ENCODE measurements around the gene CNTLN.
"Not testable (repeated sequence)": the region's sequence is repeated elsewhere in the genome, so short reads cannot be mapped to it uniquely, and the experiment has no call there.

The CNTLN gene

DNA sequence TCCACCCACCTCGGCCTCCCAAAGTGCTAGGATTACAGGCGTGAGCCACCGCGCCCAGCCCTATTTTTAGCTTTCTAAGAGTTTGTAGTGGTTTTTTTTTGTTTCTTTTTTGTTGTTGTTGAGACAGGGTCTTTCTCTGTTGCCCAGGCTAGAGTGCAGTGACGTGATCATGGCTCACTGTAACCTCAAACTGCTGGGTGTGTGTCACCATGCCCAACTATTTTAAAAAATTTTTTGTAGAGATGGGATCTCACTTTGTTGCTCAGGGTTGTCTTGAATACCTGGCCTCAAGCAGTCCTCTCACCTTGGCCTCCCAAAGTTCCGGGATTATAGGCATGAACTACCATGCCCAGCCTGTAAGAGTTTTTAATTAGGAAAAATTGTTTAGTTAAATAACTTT lies 298.7 kb downstream of the CNTLN start:
- DNase-seq = no peak

DNA sequence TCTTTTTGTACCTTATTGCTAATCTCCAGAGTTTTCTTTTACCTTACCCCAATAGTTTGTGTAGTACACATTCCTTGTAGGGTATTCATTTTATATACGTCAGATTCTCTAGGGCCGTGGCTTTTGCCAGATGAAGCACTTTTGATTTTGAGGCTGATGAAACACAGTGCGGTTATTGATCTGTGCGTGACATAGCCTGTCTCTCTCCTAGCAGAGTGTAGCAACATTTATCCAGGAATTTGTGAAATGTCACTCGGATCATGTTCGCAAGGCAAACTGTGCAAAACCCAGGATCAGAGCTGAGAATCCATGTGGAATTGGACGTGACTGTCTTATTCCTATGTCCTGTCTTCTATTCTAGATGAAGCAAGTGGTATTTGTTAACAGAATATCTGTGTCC lies 302.0 kb downstream of the CNTLN start:
- DNase-seq = no peak

DNA sequence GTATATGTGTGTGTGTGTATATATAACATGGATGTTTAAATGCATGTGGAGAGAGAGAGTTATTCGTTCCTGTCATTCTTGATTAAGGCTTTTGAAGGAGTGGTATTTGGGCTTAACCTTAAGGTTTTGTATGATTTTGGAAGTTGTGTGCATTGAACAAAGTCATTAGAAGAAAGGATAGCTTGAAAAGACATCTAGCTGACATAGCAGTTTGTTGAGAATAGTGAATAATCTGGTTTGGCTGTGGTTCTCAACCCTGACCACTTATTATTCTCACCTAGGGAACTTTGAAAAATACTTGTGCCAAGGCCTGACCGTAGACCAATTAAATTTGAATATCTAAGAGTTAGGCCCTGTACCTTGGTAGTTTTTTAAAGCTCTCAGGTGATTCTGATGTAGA lies 303.0 kb downstream of the CNTLN start:
- no peak for DNase-seq

DNA sequence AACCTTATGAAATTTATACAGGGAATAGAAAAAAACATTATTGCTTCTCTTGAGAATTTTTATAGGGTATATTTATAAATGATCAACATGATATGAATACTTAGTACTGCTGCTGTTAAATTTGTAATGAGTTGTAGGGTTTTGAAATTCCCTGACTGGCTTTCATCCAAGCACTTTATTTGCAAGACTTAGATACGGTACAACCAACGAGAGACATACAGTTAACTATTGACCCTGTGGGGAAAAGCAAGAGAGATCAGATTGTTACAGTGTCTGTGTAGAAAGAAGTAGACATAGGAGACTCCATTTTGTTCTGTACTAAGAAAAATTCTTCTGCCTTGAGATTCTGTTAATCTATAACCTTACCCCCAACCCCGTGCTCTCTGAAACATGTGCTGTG lies 310.3 kb downstream of the CNTLN start:
- DNase-seq = not testable (repeated sequence)

DNA sequence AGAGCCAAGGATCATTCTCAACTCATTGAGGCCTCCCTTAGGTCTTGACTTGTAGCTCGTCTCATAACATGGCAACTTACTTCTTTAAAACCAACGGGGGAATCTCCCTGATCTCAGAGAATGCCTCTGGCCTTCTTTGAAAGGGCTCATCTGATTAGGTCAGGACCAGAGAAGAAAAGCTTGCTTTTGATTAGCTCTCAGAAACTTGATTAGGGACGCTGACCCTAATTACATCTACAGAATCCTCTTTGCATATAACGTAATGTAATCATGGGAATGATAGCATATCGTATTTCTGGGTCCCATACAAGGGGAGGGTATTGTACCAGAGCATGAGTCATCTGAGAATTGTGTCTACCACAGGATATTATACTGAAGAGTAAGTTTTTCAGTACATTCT lies 318.9 kb downstream of the CNTLN start:
- no peak for DNase-seq

DNA sequence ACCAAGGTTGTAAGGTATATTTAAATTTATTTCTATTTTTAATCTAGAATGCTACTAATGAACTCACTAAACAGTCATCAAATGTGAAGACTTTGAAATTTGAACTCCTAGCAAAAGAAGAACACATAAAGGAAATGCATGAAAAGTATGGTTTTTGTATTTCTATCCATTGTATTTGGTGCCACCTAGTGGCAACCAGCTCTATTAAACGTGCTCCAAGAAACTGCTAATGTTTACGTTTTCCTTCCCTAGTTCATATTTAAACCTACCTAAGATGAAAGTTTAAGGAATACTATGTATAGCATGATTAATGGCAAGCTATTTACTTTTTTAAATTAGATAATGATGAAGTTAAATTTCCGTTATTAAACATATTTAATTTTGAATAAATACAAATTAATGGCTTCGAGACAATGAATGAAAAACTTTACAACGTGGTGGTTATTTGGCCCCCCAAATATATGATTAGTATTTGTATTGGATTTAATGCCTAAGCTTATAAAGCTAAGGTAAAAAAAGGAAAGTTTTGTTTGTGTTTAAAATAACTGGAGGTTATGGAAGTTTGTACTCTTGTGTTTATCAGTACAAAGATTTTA lies 328.1 kb downstream of the CNTLN start:
- DNase-seq = peak; percentile 41

DNA sequence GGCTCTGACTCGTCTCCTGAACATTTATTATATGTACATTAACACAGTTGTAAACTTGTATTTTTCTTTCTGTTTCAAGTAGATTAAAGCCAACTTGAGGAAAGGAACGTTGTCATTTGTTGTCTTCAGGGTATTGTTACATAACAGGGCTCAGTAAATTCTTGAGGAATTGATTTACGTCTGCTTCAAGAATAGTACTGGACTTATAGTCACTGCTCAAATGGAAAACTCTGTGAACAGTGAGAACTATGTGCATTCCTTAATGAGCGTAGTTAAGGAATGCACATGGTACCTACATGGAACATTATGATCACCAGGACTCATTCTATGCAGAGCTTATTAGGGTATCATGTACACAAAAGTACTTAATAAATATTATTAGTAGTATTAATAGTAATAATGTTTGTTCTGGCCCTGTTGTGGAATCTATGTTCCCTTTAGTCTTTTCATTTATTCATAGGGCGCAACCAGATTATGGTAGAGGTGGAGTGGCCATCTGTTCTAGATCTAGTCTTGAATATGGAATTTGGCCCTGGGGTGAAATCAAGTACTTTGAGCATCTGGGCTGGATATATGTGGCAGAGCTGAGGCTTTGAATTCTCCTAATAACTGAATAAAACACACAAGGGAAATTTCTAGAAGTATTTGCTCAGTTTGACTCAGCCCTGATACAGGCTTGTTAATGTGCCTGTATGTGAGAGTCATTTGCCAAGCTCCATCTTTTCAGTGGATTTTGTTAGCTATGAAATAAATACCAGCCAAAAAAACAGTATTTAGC lies 335.4 kb downstream of the CNTLN start:
- no peak for DNase-seq

DNA sequence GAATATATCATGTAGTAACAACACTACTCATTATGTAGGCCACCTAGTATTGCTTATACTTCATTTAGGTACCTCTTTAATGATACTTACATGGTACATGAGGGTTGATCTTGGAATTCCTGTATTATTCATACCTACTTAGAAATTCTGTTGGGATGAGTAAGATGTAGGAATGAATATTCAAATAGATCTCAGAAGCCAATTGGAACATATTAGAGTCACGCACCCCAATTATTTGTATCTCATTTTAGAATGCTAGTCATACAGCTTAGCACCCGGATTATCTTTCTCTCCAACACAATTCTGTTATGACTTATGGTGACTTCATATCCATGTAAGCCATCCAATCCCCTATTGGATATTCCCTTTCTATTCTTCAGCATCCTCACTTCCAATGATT lies 337.3 kb downstream of the CNTLN start:
- no peak for DNase-seq

DNA sequence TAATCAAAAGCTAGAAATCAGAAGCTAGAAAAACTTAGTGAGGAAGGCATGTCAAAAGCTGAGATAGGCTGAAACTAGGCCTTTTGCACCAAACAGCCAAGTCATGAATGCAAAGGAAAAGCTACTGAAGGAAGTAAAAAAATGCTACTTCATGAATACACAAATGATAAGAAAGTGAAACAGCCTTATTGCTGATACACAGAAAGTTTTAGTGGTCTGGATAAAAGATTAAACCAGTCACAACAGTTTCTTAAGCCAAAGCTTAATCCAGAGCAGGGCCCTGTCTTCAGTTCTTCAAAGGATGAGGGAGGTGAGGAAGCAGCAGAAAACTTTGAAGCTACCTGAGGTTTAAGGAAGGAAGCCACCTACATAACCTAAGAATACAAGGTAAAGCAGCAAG lies 341.6 kb downstream of the CNTLN start:
- no peak for DNase-seq

DNA sequence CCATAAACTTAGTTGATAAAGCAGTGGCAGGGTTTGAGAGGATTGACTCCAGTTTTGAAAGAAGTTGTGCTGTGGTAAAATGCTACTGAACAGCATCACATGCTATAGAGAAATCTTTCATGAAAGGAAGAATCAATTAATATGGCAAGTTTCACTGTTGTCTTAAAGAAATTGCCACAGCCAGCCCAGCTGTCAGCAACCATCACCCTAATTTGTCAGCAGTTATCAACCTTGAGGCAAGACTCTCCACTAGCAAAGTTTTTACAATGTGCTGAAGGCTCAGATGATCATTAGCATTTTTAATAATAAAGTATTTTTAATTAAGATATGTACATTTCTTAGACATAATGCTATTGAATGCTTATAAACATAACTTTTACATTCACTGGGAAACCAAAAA lies 343.0 kb downstream of the CNTLN start:
- DNase-seq = no peak

DNA sequence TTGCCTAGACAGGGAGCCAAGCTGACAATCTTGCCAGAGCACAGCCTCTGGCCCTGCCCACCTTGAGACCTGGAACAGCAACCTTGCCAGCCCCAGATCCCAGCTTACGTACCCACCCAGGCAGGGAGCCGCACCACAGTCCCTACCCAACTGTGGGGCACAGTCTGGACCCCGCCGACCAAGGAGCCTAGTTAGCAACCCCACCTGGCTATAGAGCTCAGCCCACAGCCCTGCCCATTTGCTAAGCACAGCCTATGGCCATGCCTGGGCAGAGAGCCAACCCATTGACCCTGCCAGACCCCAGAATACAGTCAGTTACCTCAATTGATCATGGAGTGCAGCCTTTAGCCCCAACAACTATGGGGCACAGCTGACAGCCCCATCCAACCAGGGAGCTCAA lies 346.1 kb downstream of the CNTLN start:
- no peak for DNase-seq

DNA sequence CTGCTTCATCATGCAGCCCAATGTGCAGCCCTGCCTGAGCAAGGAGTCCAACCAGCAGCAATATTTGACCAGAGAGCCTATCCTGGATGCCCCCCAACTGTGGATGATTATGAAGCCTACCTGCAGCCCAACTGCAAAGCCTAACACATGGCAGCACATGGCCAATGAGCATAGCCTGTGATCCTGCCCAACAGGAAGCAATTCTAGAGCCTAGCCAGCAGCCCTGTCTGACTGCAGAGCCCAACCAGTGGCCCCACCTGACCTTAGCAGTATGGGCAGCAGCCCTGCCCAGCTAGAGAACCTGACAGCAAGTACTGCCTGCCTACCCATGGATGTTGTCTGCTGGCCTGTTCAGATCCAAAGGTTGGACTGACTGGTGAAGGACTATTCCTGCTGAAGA lies 346.7 kb downstream of the CNTLN start:
- no peak for DNase-seq

DNA sequence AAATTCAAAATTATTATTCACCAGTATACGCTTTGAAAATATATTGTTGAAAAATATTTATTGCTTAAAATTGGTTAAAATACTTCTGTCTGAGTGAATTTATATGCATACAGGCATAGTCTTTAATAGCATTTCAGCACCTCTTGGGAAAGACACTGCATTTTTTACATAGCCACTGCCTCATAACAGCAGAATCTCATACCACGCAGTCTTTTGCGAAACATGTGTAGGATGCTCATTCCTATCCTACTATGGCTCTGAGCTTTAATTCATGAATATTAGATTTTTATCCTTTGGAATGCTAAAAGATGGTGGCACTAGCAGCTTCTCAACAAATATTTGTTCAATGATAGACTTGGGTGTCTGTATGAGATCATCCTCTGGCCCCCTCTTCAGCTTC lies 350.1 kb downstream of the CNTLN start:
- DNase-seq = no peak

DNA sequence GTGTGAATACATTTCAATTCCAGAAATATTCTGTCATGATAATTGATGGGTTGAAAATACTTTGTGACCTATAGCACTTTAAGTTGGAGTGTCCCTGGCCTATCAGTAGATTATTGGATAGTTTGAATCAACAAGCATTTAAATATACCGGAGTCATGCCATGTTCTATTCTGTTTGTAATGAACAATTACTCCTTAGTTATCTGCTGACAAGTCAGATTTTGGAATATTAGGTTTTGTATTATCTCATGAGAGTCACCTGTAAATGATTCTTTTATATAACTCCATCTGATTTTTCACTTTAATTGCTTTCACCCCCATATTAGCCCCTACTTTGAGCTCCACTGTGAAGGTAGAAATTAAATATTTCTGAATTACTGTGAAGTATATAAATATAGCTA lies 351.6 kb downstream of the CNTLN start:
- DNase-seq = no peak

DNA sequence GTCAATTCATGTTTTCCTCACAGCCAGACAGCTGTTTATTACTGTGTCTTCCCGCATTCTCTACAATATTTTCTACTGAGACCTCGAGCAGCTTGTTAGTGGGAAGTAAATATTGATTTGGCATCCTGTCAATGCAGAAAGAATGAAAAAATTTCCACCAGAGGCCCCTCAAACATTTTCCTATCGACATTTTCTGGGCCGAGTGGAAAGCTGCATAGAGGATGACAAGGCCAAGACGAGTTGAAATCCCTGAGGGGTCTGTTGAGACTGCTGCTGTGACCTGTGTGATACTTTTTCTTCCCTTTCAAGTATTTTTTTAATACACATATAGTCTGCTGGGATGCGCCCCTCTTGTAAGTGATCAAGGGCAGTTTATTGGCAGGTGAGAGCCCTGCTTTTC lies 352.6 kb downstream of the CNTLN start:
- DNase-seq = no peak

DNA sequence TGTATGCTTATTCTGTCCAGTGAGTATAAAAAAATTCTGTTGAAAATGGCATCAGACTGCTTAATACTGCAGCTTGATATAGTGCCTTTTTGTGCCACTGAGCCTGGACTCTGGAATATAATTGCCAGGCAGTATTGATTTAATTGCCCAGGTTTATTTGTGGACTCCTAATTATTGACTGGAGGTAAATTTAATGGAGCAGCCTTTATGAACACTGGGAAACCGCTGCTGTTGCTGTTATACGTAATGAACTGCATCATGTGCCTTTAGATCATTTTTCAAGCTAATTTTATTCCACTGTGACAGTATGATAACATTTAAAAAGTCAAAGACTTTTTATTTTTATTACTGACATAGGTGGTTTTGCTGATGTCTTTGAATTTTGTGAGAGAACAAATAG lies 353.8 kb downstream of the CNTLN start:
- DNase-seq = no peak

DNA sequence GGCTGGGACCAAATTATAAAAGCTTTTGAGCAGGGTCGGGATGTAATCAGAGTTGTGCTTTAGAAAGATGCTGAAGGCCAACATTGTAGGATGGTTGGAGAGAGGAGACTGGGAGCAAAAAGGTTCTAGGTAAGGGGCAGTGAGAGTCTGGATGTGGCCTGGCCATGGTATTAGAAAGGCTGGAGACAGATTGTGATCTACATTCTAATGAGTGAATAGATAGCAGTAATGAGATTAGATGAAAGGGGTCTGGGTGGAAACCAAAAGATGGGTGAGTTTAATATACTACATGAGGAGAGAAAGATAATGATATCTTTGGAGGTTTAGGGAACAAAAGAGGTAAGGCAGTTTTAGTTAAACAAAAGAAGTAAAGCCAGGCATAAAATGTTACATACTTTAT lies 355.3 kb downstream of the CNTLN start:
- DNase-seq = no peak

DNA sequence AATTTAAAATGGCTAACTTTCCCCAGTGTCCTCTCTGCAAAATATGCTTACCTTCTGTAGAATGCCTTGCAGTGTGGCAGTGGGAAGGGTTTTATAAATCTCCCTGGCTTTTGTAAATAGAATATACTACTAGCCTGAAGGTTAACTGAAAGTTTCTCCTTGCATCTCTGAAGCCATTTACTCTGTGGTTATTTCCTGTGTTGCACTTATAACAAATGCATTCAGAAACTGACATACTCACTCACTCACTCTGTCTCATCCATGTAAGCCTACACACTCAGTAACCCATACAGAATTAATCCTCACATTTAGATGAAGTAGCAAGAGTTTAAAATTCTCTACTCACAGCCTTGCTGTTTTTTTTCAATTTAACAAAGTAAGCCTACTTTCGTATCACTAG lies 356.9 kb downstream of the CNTLN start:
- DNase-seq = no peak

DNA sequence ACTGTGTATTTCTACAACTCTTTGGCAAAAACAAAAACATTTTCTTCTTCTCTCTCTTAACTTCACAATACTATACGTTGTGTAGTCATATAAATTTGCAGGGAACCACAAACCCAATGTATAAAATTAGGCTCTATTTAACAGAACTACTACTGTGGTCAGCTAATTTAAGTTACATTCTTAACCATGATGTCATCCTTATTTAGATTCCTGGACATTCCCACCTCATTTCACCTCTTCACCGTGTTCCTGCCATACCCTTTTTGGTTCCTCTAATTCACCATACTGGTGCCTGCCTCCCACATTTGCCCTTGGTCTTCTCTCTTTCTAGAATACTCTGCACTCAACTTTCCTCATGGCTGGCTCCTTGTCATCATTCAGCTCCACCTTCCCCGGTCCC lies 368.4 kb downstream of the CNTLN start:
- no peak for DNase-seq

DNA sequence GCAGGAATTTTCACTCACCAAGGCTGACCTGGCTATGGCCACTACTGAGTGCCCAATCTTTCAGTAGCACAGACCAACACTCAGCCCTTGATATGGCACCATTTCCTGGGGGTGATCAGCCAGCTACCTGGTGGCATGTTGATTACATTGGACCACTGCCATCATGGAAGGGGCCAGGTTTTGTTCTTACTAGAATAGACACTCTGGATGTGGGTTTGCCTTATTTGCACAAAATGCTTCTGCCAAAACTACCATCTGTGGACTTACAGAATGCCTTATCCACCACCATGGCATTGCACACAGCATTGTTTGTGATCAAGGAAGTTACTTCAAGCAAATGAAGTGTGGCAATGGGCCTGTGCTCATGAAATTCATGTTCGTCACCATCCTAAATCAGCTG lies 374.3 kb downstream of the CNTLN start:
- no peak for DNase-seq

DNA sequence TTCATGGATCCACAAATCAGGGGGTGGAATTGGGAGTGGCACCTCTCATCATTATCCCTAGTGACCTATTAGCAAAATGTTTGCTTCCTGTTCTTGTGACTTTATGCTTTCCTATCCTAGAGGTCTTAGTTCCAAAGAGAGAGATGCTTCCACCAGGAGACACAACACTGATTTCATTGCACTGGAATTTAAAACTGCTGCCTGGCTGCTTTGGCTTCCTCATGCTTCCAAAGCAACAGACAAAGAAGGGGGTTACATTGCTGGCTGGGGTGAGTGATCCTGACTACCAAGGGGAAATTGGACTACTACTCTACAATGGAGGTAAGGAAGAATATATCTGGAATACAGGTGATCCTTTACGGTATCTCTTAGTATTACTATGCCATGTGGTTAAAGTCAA lies 374.9 kb downstream of the CNTLN start:
- DNase-seq = no peak

DNA sequence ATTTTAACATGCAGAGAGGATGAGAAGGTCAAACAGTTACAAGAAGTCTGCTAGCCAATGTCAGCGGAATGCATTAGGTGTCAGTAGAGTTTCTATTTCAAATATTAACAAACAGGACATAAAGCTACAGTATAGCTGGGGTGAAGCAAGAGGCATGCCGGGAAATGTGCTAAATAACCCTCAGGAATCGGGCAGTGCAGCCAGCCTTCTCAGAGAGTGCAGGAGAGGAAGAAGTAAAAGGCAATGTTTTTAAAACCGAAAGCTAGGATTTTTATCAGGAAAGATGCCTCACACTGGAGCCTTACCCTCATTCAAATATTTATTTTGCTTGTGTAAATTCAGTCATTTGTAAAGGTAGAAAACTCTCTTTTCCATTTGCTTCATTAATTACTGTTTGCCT lies 384.9 kb downstream of the CNTLN start:
- no peak for DNase-seq

DNA sequence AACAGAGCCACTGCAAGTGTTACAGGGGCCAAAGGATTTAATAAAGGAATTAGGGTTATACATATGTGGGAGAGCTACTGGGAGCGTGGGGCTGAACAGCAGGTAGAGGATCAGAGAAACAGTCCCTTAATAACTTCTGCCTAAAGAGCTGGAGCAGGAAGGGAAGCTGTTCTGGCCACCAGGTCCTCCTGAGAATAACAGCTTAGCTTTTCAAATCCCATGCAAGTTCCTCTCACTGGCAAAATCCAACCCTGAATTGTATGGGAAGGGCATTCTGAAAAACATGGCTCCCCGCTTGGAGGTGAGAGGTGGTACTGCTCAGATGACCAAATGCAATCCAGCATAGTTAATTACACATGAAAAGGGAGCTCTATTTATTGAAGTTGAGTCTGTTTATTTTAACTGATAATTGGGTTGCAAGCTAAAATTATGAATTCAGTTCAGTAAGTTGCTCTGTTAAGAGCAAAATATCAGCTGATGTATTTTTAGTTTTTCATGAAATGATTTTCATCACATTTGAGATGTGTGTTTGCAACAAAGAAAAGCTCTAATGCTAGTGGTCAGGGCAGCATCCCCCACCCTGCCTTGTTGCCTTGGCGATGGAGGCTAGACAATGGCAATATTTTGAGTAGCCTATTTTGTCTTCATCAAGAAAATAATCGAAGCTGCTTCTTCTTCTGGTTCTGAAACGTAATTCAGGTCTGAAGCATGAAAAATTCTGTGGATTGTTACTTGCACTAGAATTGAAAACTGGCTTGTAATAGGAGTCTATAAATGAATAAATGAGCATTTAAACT lies 385.6 kb downstream of the CNTLN start:
- DNase-seq = no peak

Data from activated CD4-positive, alpha-beta T cell treated with anti-CD3 and anti-CD28 coated beads, Interleukin-10, Interleukin-2, amounts not matched to agents 100 ng/mL and 50 ng/mL, durations not matched to agents 16 hours and 8 hours (primary cell).